GM12864 (cell line): ENCODE results near the gene IGFBP4.

Source experiments
- DNase-seq: peaks from one replicate; pipeline ENCODE4 v3.0.0-alpha.2; 2011; ENCODE audit warnings: low read depth
- H3K4me3 ChIP-seq: 2 replicates; pipeline ENCODE4 v1.5.1; 2011; ENCODE audit warnings: mild to moderate bottlenecking, low read depth, low read length, control low read depth
- CTCF ChIP-seq: IDR thresholded peaks from 2 replicates; pipeline ENCODE4 v1.5.1; 2011; ENCODE audit warnings: low read depth, mild to moderate bottlenecking, moderate library complexity, low read length, control low read depth, inconsistent platforms; ENCODE audit errors: missing control alignments

Gene IGFBP4

GRCh38 chr17:40503154-40503553 lies 59.9 kb downstream of the IGFBP4 start:
- H3K4me3 ChIP-seq: no peak overlapping the region
- DNase-seq: no peak
- no peak for TF ChIP-seq CTCF

- no peak for TF ChIP-seq CTCF
- no peak for DNase-seq
- no peak overlapping the region for H3K4me3 ChIP-seq
Measured at GRCh38 chr17:40506786-40507185, 63.5 kb downstream of the IGFBP4 start.
